ENCODE results near the gene CPEB3. TPM values are rescaled to one million over a fixed set of nuclear protein-coding genes. Genes with fewer than 3 reads are reported as not detected.
A peak's percentile ranks its signal among the peaks of the same experiment; 100 is the strongest.

CPEB3 gene
- total RNA-seq, 1 experiment from 2014 or later = 6.0 TPM

DNA sequence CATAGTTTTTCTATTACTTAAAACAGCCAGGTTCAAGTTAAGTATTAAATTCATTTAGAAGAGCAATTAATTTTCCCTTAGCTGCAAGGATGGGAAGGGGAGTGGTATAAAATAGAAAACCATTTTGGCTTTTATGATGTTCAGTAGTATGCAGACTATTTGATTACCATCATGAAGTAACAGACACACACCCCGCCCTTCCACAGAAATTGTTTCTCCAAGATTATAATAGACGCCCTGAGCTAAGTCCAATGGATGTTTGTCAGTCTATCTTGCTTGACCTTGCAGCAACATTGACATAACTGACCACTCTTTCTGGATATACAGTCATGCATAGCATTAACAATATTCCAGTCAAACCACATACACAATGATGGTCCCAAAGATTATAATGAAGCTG lies 42.3 kb downstream of the CPEB3 start:
- no peak overlapping the region for H3K9ac ChIP-seq (ENCODE audit: low read length)
- H3K4me1 ChIP-seq (ENCODE audit: low read length) = peaks cover 2% of the 10 kb centered on the region
- no peaks in the 10 kb centered on the region for H3K79me2 ChIP-seq (ENCODE audit: low read length)
- H3K27me3 ChIP-seq (ENCODE audit: low read length) = no peaks in the 10 kb centered on the region
- no peak for DNase-seq
- H3K36me3 ChIP-seq (ENCODE audit: insufficient read depth, low read length) = no peaks in the 10 kb centered on the region
- no peak overlapping the region for H3K4me2 ChIP-seq (ENCODE audit: low read depth, low read length, poor library complexity, severe bottlenecking)
- no peaks in the 10 kb centered on the region for H4K20me1 ChIP-seq (ENCODE audit: insufficient read depth, low read depth, low read length)
- no peak overlapping the region for H3K4me3 ChIP-seq (ENCODE audit: low read length)
- H3K9me3 ChIP-seq (ENCODE audit: low read length) = no peaks in the 10 kb centered on the region
- H3K9me2 ChIP-seq (replicated peaks; ENCODE audit: insufficient read depth, low read length) = no peaks in the 10 kb centered on the region
- no peak overlapping the region for H3K27ac ChIP-seq (ENCODE audit: low read length)
- no peak overlapping the region for H2AFZ ChIP-seq (ENCODE audit: low read length)

DNA sequence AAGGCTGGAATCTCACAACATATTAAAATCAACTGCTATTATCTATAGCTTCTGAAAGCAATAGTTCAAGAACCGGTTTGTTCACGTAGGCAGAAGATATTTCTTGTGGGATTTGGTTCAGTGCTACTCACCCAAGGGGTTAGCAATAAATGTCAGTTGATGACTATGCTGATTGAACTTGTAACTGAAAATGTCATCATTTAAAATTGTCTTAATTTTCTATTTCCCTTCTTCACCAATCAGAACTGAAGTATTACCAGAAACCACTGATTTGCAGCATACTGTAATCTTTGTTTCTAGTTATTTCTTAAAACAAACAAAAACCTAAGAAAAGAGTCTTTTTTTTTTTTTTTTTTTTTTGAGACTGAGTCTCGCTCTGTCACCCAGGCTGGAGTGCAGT lies 46.1 kb downstream of the CPEB3 start:
- Histone ChIP-seq H3K9me2 (replicated peaks; ENCODE audit: insufficient read depth, low read length) (no peaks in the 10 kb centered on the region), H3K4me2 (ENCODE audit: low read depth, low read length, poor library complexity, severe bottlenecking) (no peak overlapping the region), H3K79me2 (ENCODE audit: low read length) (no peaks in the 10 kb centered on the region; the same call in 1 of the 2 replicates), H3K9me3 (ENCODE audit: low read length) (no peaks in the 10 kb centered on the region), H3K4me3 (ENCODE audit: low read length) (no peak overlapping the region), H3K27ac (ENCODE audit: low read length) (no peak overlapping the region), H2AFZ (ENCODE audit: low read length) (no peak overlapping the region), H4K20me1 (ENCODE audit: insufficient read depth, low read depth, low read length) (no peaks in the 10 kb centered on the region), H3K27me3 (ENCODE audit: low read length) (no peaks in the 10 kb centered on the region), H3K36me3 (ENCODE audit: insufficient read depth, low read length) (no peaks in the 10 kb centered on the region), H3K4me1 (ENCODE audit: low read length) (peaks cover 29% of the 10 kb centered on the region), H3K9ac (ENCODE audit: low read length) (no peak overlapping the region)
- no peak for DNase-seq

DNA sequence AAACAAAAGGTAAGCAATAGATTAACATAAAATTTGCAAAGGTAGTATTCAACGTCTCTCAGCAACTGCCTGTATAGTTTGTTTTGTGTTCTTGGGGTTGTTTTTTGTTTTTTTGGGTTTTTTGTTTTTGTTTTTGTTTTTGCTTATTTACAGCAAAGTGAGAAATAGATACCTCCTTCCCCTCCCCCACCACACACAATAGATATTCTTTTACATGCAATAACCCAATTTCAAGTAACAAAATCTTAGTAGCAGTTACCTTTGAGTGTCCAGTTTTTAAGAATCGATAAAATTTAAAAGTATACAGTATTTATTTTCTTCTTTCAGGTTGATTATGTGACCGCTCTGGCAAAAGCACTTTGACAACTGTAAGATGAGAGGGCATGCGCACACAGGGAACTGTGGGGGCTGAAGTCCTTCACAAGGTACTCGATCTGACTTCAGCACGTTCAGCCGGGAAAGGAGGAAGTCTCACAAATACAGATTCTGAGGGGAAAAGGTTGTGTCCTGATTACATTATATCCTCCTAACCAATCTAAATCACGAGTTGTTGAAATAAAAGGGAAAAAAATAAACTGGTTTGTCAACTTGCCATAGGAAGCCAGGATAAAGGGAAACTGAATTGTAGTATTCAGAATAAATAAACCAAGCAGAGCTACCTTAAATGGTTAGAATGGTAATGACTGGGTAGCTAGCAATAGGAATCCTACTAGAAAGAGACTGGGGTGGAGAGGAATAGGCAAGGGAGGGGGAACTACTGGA lies 47.8 kb downstream of the CPEB3 start:
- Histone ChIP-seq H3K4me1 (ENCODE audit: low read length) (peaks cover 30% of the 10 kb centered on the region), H3K9me2 (replicated peaks; ENCODE audit: insufficient read depth, low read length) (no peaks in the 10 kb centered on the region), H3K9ac (ENCODE audit: low read length) (peak overlapping the region; percentile 89), H3K4me2 (ENCODE audit: low read depth, low read length, poor library complexity, severe bottlenecking) (peak overlapping the region; percentile 93), H3K79me2 (ENCODE audit: low read length) (peaks cover 15% of the 10 kb centered on the region), H3K4me3 (ENCODE audit: low read length) (peak overlapping the region; percentile 93), H4K20me1 (ENCODE audit: insufficient read depth, low read depth, low read length) (no peaks in the 10 kb centered on the region), H3K27ac (ENCODE audit: low read length) (peak overlapping the region; percentile 98), H2AFZ (ENCODE audit: low read length) (peak overlapping the region; percentile 81; the same call in 1 of the 2 replicates), H3K9me3 (ENCODE audit: low read length) (no peaks in the 10 kb centered on the region), H3K27me3 (ENCODE audit: low read length) (no peaks in the 10 kb centered on the region), H3K36me3 (ENCODE audit: insufficient read depth, low read length) (no peaks in the 10 kb centered on the region)
- peak; percentile 79 for DNase-seq

DNA sequence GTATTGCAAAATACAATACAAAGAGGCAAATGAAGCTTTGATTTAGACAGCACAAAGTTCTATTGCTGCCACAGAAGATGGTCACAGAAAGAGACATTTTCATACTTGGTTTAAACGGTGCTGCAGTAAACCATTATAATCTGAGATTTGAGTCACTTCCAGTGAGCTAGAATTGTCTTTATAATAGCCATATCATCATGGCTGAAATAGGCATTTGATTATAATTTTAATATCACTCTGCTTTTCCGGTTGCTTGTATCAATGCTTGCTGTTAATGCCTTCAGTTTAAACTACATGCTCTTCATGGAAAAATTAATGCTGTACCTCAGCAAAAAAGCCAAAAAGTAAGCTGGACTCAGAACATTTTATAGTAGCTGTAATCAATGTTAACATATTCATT lies 48.5 kb downstream of the CPEB3 start:
- no peaks in the 10 kb centered on the region for H4K20me1 ChIP-seq (ENCODE audit: insufficient read depth, low read depth, low read length)
- H3K4me2 ChIP-seq (ENCODE audit: low read depth, low read length, poor library complexity, severe bottlenecking) = peak overlapping the region; percentile 93

DNA sequence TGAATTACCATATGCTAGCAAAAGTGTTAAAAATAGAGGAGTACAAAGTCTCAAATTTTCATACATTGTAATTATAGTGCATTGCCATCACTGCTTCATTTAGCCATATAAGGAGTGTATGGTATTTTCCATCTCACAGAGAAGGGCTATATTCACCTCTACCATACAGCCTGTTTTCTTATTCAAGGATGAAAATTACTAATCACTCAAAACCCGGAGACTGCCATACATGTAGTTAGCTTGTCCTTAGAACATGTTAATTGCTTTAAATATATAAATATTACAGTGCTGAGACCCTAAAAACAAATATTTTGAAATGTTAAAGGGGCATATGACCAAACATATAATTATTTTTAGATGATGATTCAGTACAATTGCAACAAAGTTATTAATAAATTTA lies 49.4 kb downstream of the CPEB3 start:
- Histone ChIP-seq H3K9me2 (replicated peaks; ENCODE audit: insufficient read depth, low read length) (no peaks in the 10 kb centered on the region), H3K27me3 (ENCODE audit: low read length) (no peaks in the 10 kb centered on the region), H3K4me3 (ENCODE audit: low read length) (peak overlapping the region; percentile 93), H3K4me2 (ENCODE audit: low read depth, low read length, poor library complexity, severe bottlenecking) (peak overlapping the region; percentile 93), H4K20me1 (ENCODE audit: insufficient read depth, low read depth, low read length) (no peaks in the 10 kb centered on the region), H3K4me1 (ENCODE audit: low read length) (peaks cover 46% of the 10 kb centered on the region), H3K36me3 (ENCODE audit: insufficient read depth, low read length) (no peaks in the 10 kb centered on the region), H3K9me3 (ENCODE audit: low read length) (no peaks in the 10 kb centered on the region), H3K27ac (ENCODE audit: low read length) (peak overlapping the region; percentile 98), H3K9ac (ENCODE audit: low read length) (peak overlapping the region; percentile 89), H2AFZ (ENCODE audit: low read length) (no peak overlapping the region), H3K79me2 (ENCODE audit: low read length) (peaks cover 31% of the 10 kb centered on the region)
- DNase-seq = no peak

More for the DNA sequence above, 48.5 kb downstream of the CPEB3 start:
- peaks cover 22% of the 10 kb centered on the region for H3K79me2 ChIP-seq (ENCODE audit: low read length)
- DNase-seq = no peak
- no peaks in the 10 kb centered on the region for H3K9me3 ChIP-seq (ENCODE audit: low read length)
- no peaks in the 10 kb centered on the region for H3K27me3 ChIP-seq (ENCODE audit: low read length)
- H3K9me2 ChIP-seq (replicated peaks; ENCODE audit: insufficient read depth, low read length) = no peaks in the 10 kb centered on the region
- H3K4me1 ChIP-seq (ENCODE audit: low read length) = peaks cover 37% of the 10 kb centered on the region
- H3K9ac ChIP-seq (ENCODE audit: low read length) = peak overlapping the region; percentile 89
- peak overlapping the region; percentile 98 for H3K27ac ChIP-seq (ENCODE audit: low read length)
- no peaks in the 10 kb centered on the region for H3K36me3 ChIP-seq (ENCODE audit: insufficient read depth, low read length)
- peak overlapping the region; percentile 93 for H3K4me3 ChIP-seq (ENCODE audit: low read length)
- peak overlapping the region; percentile 63 for H2AFZ ChIP-seq (ENCODE audit: low read length)

DNA sequence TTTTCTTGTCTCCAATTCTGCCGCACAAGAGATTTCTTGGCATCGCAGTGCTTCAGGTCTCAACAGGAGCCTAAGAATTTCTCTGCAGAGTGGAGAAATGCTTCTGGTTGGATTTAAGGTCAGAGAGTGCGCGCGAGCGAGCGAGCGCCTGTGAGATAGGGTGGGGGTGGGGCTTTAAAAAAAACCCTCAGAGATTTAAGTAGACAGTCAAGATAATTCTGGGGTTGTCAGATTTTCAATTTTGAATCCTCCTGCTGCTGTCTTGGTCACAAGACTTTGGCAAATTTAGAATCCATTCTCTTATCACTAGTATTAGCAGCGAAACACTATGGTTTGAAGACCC lies 49.7 kb downstream of the CPEB3 start:
- peak overlapping the region; percentile 98 for H3K27ac ChIP-seq (ENCODE audit: low read length)
- H3K4me1 ChIP-seq (ENCODE audit: low read length) = peaks cover 49% of the 10 kb centered on the region
- no peak overlapping the region for H2AFZ ChIP-seq (ENCODE audit: low read length)
- peak overlapping the region; percentile 89 for H3K9ac ChIP-seq (ENCODE audit: low read length)
- no peaks in the 10 kb centered on the region for H3K27me3 ChIP-seq (ENCODE audit: low read length)
- H3K9me3 ChIP-seq (ENCODE audit: low read length) = no peaks in the 10 kb centered on the region
- H3K4me3 ChIP-seq (ENCODE audit: low read length) = peak overlapping the region; percentile 93
- peak; percentile 84 for DNase-seq
- peaks cover 34% of the 10 kb centered on the region for H3K79me2 ChIP-seq (ENCODE audit: low read length)
- peak overlapping the region; percentile 93 for H3K4me2 ChIP-seq (ENCODE audit: low read depth, low read length, poor library complexity, severe bottlenecking)
- no peaks in the 10 kb centered on the region for H3K9me2 ChIP-seq (replicated peaks; ENCODE audit: insufficient read depth, low read length)
- H3K36me3 ChIP-seq (ENCODE audit: insufficient read depth, low read length) = no peaks in the 10 kb centered on the region
- no peaks in the 10 kb centered on the region for H4K20me1 ChIP-seq (ENCODE audit: insufficient read depth, low read depth, low read length)

DNA sequence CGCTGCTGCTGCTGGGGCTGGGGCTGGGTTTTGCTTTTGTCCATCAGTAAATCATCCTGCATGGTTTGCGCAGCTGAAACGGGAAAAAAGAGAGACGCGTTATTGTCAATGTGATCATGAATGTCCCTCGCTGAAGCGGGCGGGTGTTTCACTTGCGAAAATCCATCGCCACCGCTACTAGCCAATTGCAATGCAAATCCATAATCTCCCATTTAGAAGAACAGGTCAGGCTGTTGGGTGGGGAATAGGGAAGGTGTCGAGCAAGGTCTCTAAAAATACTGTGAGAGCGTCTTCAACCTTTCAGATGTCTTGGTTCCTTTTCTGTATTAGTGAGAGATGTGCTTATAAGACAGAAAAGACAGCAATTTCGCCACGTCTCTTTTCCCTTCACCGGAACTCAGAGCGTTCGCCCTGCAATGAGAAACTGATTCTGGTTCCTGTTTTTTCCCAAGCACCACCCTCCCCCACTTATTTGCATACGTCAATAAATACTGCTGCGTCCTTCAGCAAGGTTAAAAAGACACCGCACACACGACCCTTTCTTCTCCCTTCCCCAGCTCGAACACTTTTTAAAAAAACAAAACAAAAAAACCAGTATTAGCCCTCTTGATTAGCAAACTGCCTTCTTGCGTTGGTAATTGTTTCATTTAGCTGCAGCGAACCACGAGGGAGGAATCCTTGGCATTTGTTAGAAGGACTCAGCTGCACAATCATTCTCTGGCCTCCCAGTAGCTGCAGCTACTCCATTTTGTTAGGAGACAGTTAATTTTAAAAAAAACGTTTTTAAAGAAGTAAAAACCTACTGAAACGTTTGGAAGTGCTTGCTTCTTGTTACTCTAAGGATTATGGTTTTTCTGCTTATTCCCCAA lies 50.4 kb downstream of the CPEB3 start:
- Histone ChIP-seq H3K4me3 (ENCODE audit: low read length) (peak overlapping the region; percentile 93), H3K79me2 (ENCODE audit: low read length) (peaks cover 41% of the 10 kb centered on the region), H2AFZ (ENCODE audit: low read length) (0 out of 2 replicates have a peak overlapping the region, but pooled peaks have one; percentile 78), H3K27ac (ENCODE audit: low read length) (peak overlapping the region; percentile 98), H3K36me3 (ENCODE audit: insufficient read depth, low read length) (no peaks in the 10 kb centered on the region), H3K9me3 (ENCODE audit: low read length) (no peaks in the 10 kb centered on the region), H3K9ac (ENCODE audit: low read length) (peak overlapping the region; percentile 89), H3K4me1 (ENCODE audit: low read length) (peaks cover 55% of the 10 kb centered on the region), H3K9me2 (replicated peaks; ENCODE audit: insufficient read depth, low read length) (no peaks in the 10 kb centered on the region), H3K4me2 (ENCODE audit: low read depth, low read length, poor library complexity, severe bottlenecking) (peak overlapping the region; percentile 93), H3K27me3 (ENCODE audit: low read length) (no peaks in the 10 kb centered on the region), H4K20me1 (ENCODE audit: insufficient read depth, low read depth, low read length) (no peaks in the 10 kb centered on the region)
- peak; percentile 91 for DNase-seq

Data from Karpas-422 (cell line).